NCI-H226 (cell line): ENCODE results near the gene UROS.

ENCODE experiments used
- DNase-seq: peaks from one replicate; pipeline ENCODE4 v3.0.0-alpha.2; 2015

Gene UROS

DNA sequence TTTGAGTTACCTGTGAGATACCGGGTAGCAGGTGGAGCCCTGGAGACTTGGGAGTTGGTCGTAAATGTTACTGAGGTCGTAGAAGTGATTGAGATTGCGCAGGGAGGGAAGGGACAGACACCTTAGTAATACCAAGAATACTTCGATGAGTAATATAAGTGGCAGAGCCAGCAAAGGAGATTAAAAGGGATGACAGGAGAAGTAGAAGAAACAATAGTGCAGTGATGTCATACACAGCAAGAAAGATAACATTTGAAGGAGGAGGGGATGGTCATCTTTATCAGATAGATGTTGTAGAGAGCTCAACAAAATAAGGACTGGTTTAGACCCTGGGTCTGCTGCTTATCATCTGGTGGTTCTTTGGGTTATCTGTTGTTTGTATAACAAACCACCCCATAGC lies 5.3 kb upstream of the UROS start:
- no peak for DNase-seq

DNA sequence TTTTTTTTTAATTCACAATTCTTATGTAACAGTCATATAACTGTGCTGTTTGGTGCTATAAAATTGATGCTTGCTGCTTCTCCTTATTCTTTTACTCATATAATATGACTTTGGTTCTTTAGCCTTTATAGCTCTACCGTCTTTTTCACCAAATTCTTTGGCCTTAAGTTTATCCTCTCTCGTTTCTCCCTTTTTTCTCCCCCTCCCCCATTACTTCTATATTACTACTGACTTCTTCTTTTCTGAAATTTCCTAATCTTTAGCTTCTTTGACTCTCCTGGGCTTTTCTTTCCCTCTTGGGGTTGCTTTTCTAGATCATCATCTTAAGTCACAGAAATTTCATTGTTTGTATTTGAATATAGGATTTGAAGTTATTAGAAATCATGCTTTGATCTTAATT lies 4.1 kb upstream of the UROS start:
- DNase-seq: no peak

DNA sequence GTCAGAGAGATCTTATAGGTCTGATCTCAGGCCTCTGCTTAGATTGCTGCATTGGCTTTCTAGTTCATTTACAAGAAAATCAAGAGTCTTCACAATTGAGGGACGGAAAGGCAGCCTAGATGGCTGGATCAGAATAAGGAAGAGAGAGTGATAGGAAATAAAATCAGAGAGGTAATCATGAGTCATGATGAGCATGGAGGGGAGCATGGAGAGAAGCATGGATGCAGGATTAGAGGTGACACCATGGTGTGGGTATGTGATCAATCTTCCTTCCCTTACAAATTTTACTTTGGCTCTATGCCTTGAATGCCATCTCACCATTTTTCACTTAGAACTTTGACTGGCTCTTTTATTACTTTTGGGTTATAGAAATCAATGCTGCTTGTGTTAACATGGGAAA lies 1.7 kb upstream of the UROS start:
- no peak for DNase-seq

- DNase-seq: no peak
These were observed 699 bp upstream of the UROS start for GRCh38 chr10:125823663-125824251.

DNA sequence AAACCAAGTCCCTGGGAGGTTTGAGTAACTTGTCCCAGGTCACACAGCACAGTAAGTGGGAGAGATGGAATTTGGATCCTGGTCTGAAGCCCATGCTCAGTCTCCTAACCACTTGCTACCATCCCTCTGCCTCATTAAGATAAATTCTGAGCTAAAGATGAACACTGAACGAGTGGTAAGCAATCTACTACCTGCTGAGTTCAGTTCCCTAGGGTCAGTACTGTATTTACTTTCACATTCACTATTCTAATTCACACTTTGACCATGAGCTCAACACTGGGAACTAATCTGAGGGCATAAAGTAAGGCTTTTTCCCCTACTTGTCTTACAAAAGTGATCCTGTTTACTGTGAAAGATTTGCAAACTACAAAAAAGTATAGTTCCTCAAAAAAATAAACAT lies 2.4 kb downstream of the UROS start:
- no peak for DNase-seq

GRCh38 chr10:125817337-125817946 lies 5.6 kb downstream of the UROS start:
- DNase-seq: no peak

- DNase-seq: no peak
These were observed 6.5 kb downstream of the UROS start for GRCh38 chr10:125816548-125816947.

DNA sequence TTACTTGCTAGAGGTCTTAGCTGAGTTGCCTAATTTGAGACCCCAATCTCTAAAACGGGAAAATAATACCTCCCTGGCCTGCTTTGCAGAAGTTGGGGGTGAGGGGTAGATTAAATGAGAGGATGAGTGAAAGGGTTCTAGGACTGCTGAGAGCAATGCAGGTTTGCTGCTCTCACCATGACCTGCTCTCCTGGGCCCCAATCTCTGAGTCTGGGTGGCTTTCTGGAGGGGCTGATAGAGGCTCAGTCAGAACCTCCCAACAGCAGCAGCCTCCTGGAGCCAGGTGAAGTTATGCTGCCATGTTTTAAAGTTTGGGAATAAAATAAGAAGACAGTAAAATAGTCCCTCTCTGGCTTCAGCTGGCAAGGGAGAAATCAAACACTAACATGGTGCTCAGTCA lies 7.3 kb downstream of the UROS start:
- DNase-seq: no peak

GRCh38 chr10:125812128-125812750 lies 10.8 kb downstream of the UROS start:
- no peak for DNase-seq

GRCh38 chr10:125811251-125811650 lies 11.8 kb downstream of the UROS start:
- DNase-seq: no peak

DNA sequence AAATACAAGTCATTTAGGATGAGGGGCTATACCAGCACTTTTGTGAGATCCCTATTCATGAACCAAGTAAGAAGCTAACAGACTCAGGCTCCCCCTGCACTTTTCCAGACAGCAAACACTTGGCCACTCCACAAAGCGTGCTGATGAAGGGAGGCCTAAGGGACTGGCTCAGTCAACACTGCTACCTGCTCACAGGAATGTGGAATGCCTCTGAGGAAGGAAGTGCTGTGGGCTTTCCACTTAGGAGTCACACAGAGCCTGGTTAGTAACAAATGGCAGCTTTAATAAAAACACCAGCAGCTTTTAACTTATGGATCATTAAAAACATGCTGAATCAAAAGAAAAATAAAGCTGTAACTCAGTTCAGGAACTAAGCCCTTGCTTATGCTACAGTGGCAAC lies 15.0 kb downstream of the UROS start:
- DNase-seq: no peak

DNA sequence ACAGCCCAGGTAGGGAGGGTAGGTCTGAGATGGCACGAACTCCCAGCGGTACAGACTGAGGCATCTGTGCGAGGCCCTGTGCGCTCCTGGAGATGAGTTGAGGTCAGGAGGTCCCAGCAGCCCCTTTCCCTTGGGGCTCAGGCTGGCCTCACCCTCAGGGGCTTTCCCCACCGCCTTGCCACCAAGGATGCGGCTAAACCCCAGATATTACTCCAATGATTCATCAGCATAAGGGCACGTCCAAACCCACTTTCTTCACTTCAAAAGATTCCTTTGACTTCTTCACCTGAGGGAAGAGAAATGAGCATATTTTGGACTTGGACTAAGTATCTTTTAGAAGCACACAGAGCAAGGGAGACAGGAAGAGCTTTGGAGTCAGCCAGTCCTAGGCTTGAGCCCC lies 20.3 kb downstream of the UROS start:
- no peak for DNase-seq

DNA sequence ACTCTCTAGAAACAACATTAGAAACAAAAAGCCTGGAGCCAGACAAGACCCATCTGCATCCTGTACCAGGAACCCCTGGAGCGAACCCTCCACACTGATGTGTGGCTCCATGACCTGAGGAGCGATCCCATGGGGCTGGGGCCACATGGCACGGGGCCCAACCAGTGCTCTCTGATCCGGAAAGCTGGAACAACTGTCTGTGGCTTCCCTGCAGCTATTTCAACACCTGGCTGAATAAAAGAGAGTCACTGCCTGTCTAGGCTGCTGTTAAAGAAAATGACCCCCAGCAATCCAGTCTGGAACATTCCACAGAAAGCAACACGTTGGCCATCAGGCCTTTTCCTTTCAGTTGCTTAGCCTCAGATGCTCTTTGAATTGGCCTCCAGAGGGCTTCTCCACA lies 20.9 kb downstream of the UROS start:
- DNase-seq: no peak

DNA sequence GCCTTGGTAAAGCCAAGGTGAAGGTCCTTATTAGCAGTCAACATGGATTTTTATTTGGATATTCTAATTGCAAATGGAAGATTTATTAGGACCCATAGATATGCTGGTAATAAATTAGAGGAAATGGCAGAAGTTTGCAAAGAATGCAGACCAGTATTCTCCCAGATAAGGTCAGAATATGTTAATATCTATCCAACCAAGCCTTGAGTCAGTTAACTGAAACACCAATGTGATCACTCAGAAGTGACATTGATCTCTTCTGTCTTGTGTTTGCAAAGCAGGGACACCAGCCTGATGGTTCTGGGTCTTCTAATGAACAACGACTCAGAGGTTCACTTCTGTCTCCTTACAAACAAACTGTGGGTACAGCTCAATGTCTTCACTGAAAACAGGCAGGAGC lies 21.5 kb downstream of the UROS start:
- DNase-seq: no peak

- no peak for DNase-seq
These were observed 23.4 kb downstream of the UROS start for GRCh38 chr10:125799451-125800182.

- no peak for DNase-seq
These were observed 24.9 kb downstream of the UROS start for GRCh38 chr10:125797994-125798662.

- no peak for DNase-seq
These were observed 25.6 kb downstream of the UROS start for GRCh38 chr10:125797424-125797823.

DNA sequence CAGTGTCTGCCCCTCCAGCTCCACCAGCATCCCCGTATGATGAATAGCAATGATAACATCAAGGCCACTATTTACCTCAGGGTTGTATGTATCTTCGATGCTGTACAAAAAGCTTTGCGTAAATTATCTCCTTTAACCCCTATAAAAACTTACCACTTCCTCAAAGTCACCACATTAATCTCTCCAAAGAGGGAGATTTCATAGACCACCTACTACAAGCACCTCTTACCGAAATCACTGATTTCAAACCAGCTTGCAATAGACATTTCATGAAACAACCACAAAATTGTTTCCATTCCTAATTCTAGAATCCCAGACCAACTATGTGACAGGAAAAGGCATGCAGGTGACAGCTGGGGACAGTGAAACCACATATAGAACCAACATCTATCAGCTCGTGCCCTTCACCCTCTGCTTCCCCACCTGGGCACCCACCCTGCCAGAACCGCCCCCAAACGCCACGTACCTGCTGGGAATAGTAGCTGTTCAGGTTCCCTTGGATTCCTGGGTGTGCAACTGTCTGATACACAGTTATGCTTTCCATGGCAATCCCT lies 27.3 kb downstream of the UROS start:
- DNase-seq: no peak

- no peak for DNase-seq
These were observed 27.9 kb downstream of the UROS start for GRCh38 chr10:125795128-125795527.

DNA sequence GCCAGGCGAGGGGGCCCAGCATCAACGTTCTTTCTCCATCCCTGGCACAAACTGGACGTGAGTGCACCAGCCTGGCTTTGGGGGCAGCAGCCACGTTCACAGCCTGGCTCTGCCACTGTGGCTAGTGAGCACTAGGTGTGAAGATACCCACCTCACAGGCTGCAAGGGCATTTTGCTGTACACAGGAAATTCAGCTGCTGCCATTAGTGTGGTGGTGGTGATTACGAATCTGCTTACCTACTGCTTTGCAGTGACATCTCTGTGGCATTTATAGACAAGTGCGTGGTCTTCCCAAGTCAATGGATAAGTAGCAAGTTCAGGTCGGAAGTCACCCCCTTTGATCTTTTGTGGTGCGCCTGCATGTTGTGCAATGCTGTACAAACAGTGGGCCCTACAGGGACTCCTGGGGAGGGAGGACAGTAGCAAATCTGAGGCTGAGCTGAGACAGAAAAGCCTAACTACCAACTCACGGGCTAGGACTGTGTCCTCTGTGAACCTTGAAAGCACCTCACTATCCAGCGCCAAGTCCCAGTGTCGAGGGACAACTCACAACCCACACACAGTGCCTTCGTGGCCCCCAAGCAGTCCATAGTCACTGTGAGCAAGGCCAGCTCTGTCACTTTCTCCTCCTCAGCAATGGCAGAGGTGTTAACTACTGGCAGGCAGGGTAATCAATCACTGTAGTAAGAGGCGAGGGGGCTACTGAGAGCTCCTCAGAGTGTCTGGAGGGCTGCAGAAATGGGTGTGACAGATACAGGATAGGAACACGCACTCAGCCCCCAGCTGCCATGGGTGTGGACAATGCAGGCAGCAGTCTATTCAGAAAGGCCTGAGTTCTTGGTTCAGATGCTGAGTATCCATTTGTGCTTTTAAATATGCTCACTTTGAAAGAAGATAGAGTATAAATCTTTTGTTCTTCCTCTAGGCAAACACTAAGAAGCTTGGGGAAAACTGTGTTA lies 30.4 kb downstream of the UROS start:
- DNase-seq: no peak

- DNase-seq: no peak
These were observed 34.7 kb downstream of the UROS start for GRCh38 chr10:125788156-125789034.
